K562 (cell line): ENCODE data around the gene IL11. TPM values are rescaled to one million over a fixed set of nuclear protein-coding genes. Genes with fewer than 3 reads are reported as not detected.
"Not testable (repeated sequence)": the region's sequence is repeated elsewhere in the genome, so short reads cannot be mapped to it uniquely, and the experiment has no call there.

ENCODE experiments used
- ATAC-seq: fragments of 200-7000 bp; cut with Tn5 transposase; 3 replicates; pipeline ENCODE4 v1.9.1; 2020; ENCODE audit warnings: moderate library complexity
- BruUV-seq: library from RNA; stranded (reverse); fragments of 400-500 nt; replicated peaks from 2 replicates; lab custom pipeline; 2021; lab: Mats Ljungman, UMichigan
- CTCF ChIA-PET: fragments of 300-600 bp; formaldehyde crosslinking; extraction: SDS; loops from one replicate; lab custom pipeline; 2021; ENCODE audit warnings: low intra/inter-chr PET ratio; lab: Yijun Ruan, JAX
- POLR2A ChIA-PET: fragments of 300-600, 350-650 bp; sonication (Branson Sonifier 250); formaldehyde crosslinking; extraction: SDS; loops from one replicate; lab custom pipeline; 2021; ENCODE audit warnings: antibody characterized with exemption, inconsistent platforms; lab: Yijun Ruan, JAX
- DNase-seq, 4 experiments: peaks; one replicate each; pipeline versions ENCODE4 v3.0.0 to v3.0.0-alpha.2; 2011 to 2018; ENCODE audit warnings: low spot score in 3 of 4, mixed read lengths in 3 of 4; ENCODE audit errors: extremely low read depth in 1 of 4
- FAIRE-seq: peaks from 2 replicates; lab custom pipeline; 2011; peaks lifted over from hg19 to GRCh38; lab: Jason Lieb, UNC
- H2AFZ ChIP-seq: 2 replicates; pipeline ENCODE4 v1.6.0; 2011; ENCODE audit warnings: low read depth, low read length, control low read depth, inconsistent platforms
- H3K27ac ChIP-seq: fragments of 200-600 bp; 3 replicates; pipeline ENCODE4 v1.8.0; 2011; ENCODE audit warnings: low read depth, mild to moderate bottlenecking, control low read depth, inconsistent platforms, low read length, moderate library complexity, mixed read lengths; ENCODE audit errors: extremely low read depth
- H3K27me3 ChIP-seq, 2 experiments: fragments of 300-600 bp in 1 of 2; 2 replicates in 1 of 2; 3 replicates in 1 of 2; pipeline versions ENCODE4 v1.6.0 to v1.8.0; 2011; ENCODE audit warnings: inconsistent platforms in 2 of 2, low read length in 2 of 2, mild to moderate bottlenecking in 1 of 2, mixed read lengths in 1 of 2, moderate library complexity in 1 of 2; ENCODE audit not compliant: control insufficient read depth in 2 of 2, insufficient read depth in 2 of 2
- H3K36me3 ChIP-seq: fragments of 300-600 bp; 3 replicates; pipeline ENCODE4 v1.8.0; 2011; ENCODE audit warnings: mild to moderate bottlenecking, low read length, inconsistent platforms; ENCODE audit not compliant: control insufficient read depth, insufficient read depth
- H3K4me1 ChIP-seq, 2 experiments: fragments of 200-600 bp in 1 of 2; replicated peaks in 1 of 2; 2 replicates in 1 of 2; 3 replicates in 1 of 2; pipeline versions ENCODE4 v1.5.1 to v1.8.0; 2011; ENCODE audit warnings: inconsistent platforms in 2 of 2, low read length in 2 of 2, mild to moderate bottlenecking in 1 of 2, mixed read lengths in 1 of 2, moderate library complexity in 1 of 2; ENCODE audit not compliant: control insufficient read depth in 2 of 2, insufficient read depth in 2 of 2
- H3K4me2 ChIP-seq: 2 replicates; pipeline ENCODE4 v1.6.1; 2011; ENCODE audit warnings: low read length, control low read depth, inconsistent platforms, mixed read lengths; ENCODE audit not compliant: insufficient read depth
- H3K4me3 ChIP-seq: fragments of 200-600 bp; sonication (generic), shearing (Covaris generic); 2 replicates; pipeline ENCODE4 v1.5.1; 2016; ENCODE audit warnings: control low read depth, inconsistent platforms
- H3K79me2 ChIP-seq: fragments of 200-600 bp; 3 replicates; pipeline ENCODE4 v1.8.0; 2011; ENCODE audit warnings: low read length, inconsistent platforms; ENCODE audit not compliant: control insufficient read depth, insufficient read depth
- H3K9ac ChIP-seq, 2 experiments: 2 replicates each; pipeline versions ENCODE4 v1.6.0 to v1.6.1; 2011; ENCODE audit warnings: low read depth in 2 of 2, low read length in 2 of 2, control low read depth in 1 of 2, inconsistent platforms in 1 of 2, mild to moderate bottlenecking in 1 of 2, mixed read lengths in 1 of 2; ENCODE audit not compliant: insufficient read depth in 1 of 2
- H3K9me1 ChIP-seq: one replicate; pipeline ENCODE4 v1.6.0; 2011; ENCODE audit warnings: inconsistent platforms, mild to moderate bottlenecking, low read length, moderate library complexity; ENCODE audit not compliant: control insufficient read depth, insufficient read depth
- H3K9me3 ChIP-seq: replicated peaks from 2 replicates; pipeline ENCODE4 v1.5.1; 2011; ENCODE audit warnings: low read depth, low read length, inconsistent platforms; ENCODE audit not compliant: control insufficient read depth, insufficient read depth
- H4K20me1 ChIP-seq: replicated peaks from 2 replicates; pipeline ENCODE4 v1.6.1; 2011; ENCODE audit warnings: low read length, inconsistent platforms, mixed read lengths; ENCODE audit not compliant: control insufficient read depth, insufficient read depth
- ATF1 ChIP-seq, 2 experiments: fragments of 450-650 bp in 1 of 2; IDR thresholded peaks; 2 replicates each; pipeline ENCODE4 v1.6.1; 2016; ENCODE audit warnings: missing compliant biosample characterization in 1 of 2, missing genetic modification characterization in 1 of 2
- CREB1 ChIP-seq, 2 experiments: sonication (generic) in 1 of 2; formaldehyde crosslinking in 1 of 2; IDR thresholded peaks; 2 replicates each; pipeline versions ENCODE4 v1.6.1 to v1.8.0; 2012 to 2022; ENCODE audit warnings: inconsistent platforms in 1 of 2, mild to moderate bottlenecking in 1 of 2, missing genetic modification reagents in 1 of 2, moderate library complexity in 1 of 2
- CREM ChIP-seq: IDR thresholded peaks from 2 replicates; pipeline ENCODE4 v1.6.1; 2014; ENCODE audit warnings: antibody characterized with exemption, low read depth
- KDM1A ChIP-seq, 2 experiments: fragments of 450-650 bp; IDR thresholded peaks; 2 replicates each; pipeline ENCODE4 v1.6.1; 2016; ENCODE audit warnings: mild to moderate bottlenecking in 2 of 2
- RBM25 ChIP-seq: fragments of 200-400 bp; formaldehyde crosslinking; IDR thresholded peaks from 2 replicates; pipeline ENCODE4 v1.6.1; 2018; ENCODE audit warnings: low read length, low read depth, moderate library complexity; ENCODE audit not compliant: severe bottlenecking
- RFX5 ChIP-seq: IDR thresholded peaks from 2 replicates; pipeline ENCODE4 v1.6.1; 2011; ENCODE audit warnings: low read depth, mild to moderate bottlenecking, improper control_type of control experiment, low read length
- ZNF384 ChIP-seq: IDR thresholded peaks from 2 replicates; pipeline ENCODE4 v1.6.1; 2012; ENCODE audit warnings: low read depth, low read length, improper control_type of control experiment
- WGBS: fragments of 100-300 bp; shearing (Covaris generic); methylation state at CpG from one replicate; pipeline ENCODE4 v1.1.6; 2016; ENCODE audit warnings: low coverage, mixed read lengths; ENCODE audit not compliant: insufficient coverage; ENCODE audit errors: missing lambda C conversion rate; 5-methylcytosine and 5-hydroxymethylcytosine counted together
- in situ Hi-C: fragments of 300-500 bp; cut with MboI; formaldehyde crosslinking; loops from 4 replicates; pipeline ENCODE4 v1.15.0; 2018; ENCODE audit warnings: inconsistent platforms, mixed read lengths
- intact Hi-C: fragments of 100-400 bp; cut with micrococcal nuclease; formaldehyde crosslinking; loops from 2 replicates; pipeline ENCODE4 v1.14.2; 2022
- polyA plus RNA-seq, 8 experiments: library from polyadenylated mRNA; depleted of rRNA in 4 of 8; stranded (reverse) in 5 of 8; unstranded in 3 of 8; fragments of >200 nt; fragmentation: Nextera tagmentation in 2 of 8; fragmentation: Illumina TruSeq in 1 of 8; extraction: Ambion mirVana in 2 of 8; extraction: Trizol in 1 of 8; gene quantifications; 2 replicates each; pipeline versions ENCODE4 v1.2.1 to v1.2.3, GENCODE V29; 2011 to 2014; ENCODE audit warnings: inconsistent platforms in 1 of 8, missing spikeins in 1 of 8
- total RNA-seq, 7 experiments: library from RNA; depleted of rRNA in 6 of 7; stranded (reverse); fragments of >200 nt in 6 of 7; fragmentation: Illumina TruSeq in 2 of 7; extraction: Trizol in 2 of 7; gene quantifications; 2 replicates each; pipeline versions ENCODE4 v1.2.1 to v1.2.3, GENCODE V29; 2011 to 2021; ENCODE audit warnings: low replicate concordance in 1 of 7

IL11 gene
- total and polyA plus RNA-seq, 9 of the 15 experiments (the other 6 are each of a cell fraction or from before 2014, with no cell fraction given): 0.04 to 0.42 (median 0.06) TPM; not detected in 6

GRCh38 chr19:55329791-55330190 is 40.5 kb downstream of the IL11 start:
- H3K4me2 ChIP-seq, H3K27me3 ChIP-seq, H3K36me3 ChIP-seq, H2AFZ ChIP-seq, H3K79me2 ChIP-seq, BruUV-seq, H3K9me3 ChIP-seq, ATAC-seq, H3K9ac ChIP-seq, DNase-seq, H4K20me1 ChIP-seq, CTCF ChIA-PET, H3K27ac ChIP-seq, H3K9me1 ChIP-seq, POLR2A ChIA-PET, in situ Hi-C loops, H3K4me3 ChIP-seq, intact Hi-C loops, FAIRE-seq: not testable (repeated sequence)
- TF ChIP-seq ZNF384: 0 out of 2 replicates have a peak, but pooled peaks have one; percentile 39
- WGBS: 75% methylated on average over 6 of the region's 6 CpGs
- peaks cover 10 to 20% of the 10 kb centered on the region in 2 experiments; a peak in 4 of 5 replicates for H3K4me1 ChIP-seq

DNA sequence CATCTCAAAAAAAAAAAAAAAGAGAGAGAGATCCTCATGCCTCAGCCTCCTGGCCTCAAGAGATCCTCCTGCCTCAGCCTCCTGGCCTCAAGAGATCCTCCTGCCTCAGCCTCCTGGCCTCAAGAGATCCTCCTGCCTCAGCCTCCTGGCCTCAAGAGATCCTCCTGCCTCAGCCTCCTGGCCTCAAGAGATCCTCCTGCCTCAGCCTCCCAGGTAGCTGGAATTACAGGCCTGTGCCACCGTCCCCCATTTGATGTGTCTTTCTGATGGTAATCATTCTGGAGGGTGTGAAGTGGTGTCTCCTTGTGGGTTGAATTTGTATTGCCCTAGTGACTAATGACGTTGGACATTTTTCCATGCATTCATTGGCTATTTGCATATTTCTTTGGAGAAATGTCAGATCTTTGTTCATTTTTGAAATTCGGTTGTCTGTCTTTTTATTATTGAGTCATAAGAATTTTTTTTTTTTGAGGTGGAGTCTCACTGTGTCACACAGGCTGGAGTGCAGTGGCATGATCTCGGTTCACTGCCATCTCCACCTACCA is 41.4 kb downstream of the IL11 start:
- DNase-seq; POLR2A ChIA-PET; H3K27ac ChIP-seq; H3K9me1 ChIP-seq; TF ChIP-seq CREB1, ATF1 (CRISPR knock-in tag; IDR thresholded peaks at IDR 0.05): not testable (repeated sequence)
- 27% methylated on average over 4 of the region's 4 CpGs for WGBS
- TF ChIP-seq CREB1 (IDR thresholded peaks at IDR 0.05) (0 out of 2 replicates have a peak, but pooled peaks have one; percentile 33), RBM25 (peak; percentile 77), KDM1A (IDR thresholded peaks at IDR 0.05) (peak in 1 of 2 experiments; percentile 39; a peak in 1 of 4 replicates), RFX5 (peak; percentile 97), ATF1 (tag; IDR thresholded peaks at IDR 0.05) (peak; percentile 62), CREM (peak; percentile 83)
- TF ChIP-seq, all 486 proteins: peak for 6; not testable (repeated sequence) for 480
- in situ Hi-C loops, H3K79me2 ChIP-seq, CTCF ChIA-PET, H4K20me1 ChIP-seq, H3K4me2 ChIP-seq, H3K9ac ChIP-seq, FAIRE-seq, H3K9me3 ChIP-seq, H3K36me3 ChIP-seq, intact Hi-C loops, BruUV-seq, H2AFZ ChIP-seq, H3K4me3 ChIP-seq, H3K27me3 ChIP-seq: not testable (repeated sequence)
- peaks cover 11 to 22% of the 10 kb centered on the region in 2 experiments; a peak in 4 of 5 replicates for H3K4me1 ChIP-seq
- ATAC-seq: peak; percentile 53; the same call in 2 of the 3 replicates
